ENCODE measurements around the gene TFR2. TPM values are rescaled to one million over a fixed set of nuclear protein-coding genes. Genes with fewer than 3 reads are reported as not detected.

The TFR2 gene
- total and polyA plus RNA-seq, 9 of the 15 experiments (the other 6 are each of a cell fraction or from before 2014, with no cell fraction given), result 3.8 to 123 (median 51.1) TPM

GRCh38 chr7:100612730-100613390 is 28.5 kb downstream of the TFR2 start:
- Histone ChIP-seq H3K27ac (ENCODE audit: extremely low read depth, low read depth, low read length) (peak overlapping the region; percentile 12; the same call in 2 of the 3 replicates), H3K9me3 (replicated peaks; ENCODE audit: control insufficient read depth, insufficient read depth, low read depth, low read length) (no peaks in the 10 kb centered on the region), H3K27me3 (ENCODE audit: control insufficient read depth in 2 of 2, insufficient read depth in 2 of 2, low read length in 2 of 2) (no peaks in the 10 kb centered on the region), H3K9me1 (ENCODE audit: control insufficient read depth, insufficient read depth, low read length) (no peaks in the 10 kb centered on the region), H3K79me2 (ENCODE audit: control insufficient read depth, insufficient read depth, low read length) (peaks cover 6% of the 10 kb centered on the region; the same call in 2 of the 3 replicates), H2AFZ (ENCODE audit: low read depth, low read length) (peak overlapping the region; percentile 41), H3K4me3 (peak overlapping the region; percentile 52), H3K9ac (ENCODE audit: insufficient read depth in 1 of 2, low read depth in 2 of 2, low read length in 2 of 2) (peak overlapping the region; percentile 63 to 95), H3K4me1 (replicated peaks in 1 of 2; ENCODE audit: control insufficient read depth in 2 of 2, insufficient read depth in 2 of 2, low read length in 2 of 2) (peaks cover 19 to 28% of the 10 kb centered on the region in 2 experiments; a peak in 4 of 5 replicates), H3K4me2 (ENCODE audit: insufficient read depth, low read length) (peak overlapping the region; percentile 81), H4K20me1 (replicated peaks; ENCODE audit: control insufficient read depth, insufficient read depth, low read length) (no peaks in the 10 kb centered on the region), H3K36me3 (ENCODE audit: control insufficient read depth, insufficient read depth, low read length) (peaks cover 3% of the 10 kb centered on the region; the same call in 1 of the 3 replicates)
- ATAC-seq (peak; percentile 35), DNase-seq (ENCODE audit: extremely low read depth in 1 of 4, low spot score in 3 of 4) (peak in 3 of 4 experiments; percentile 45 to 64 (median 63)), FAIRE-seq (no peak)
- BruUV-seq (replicated peaks), result TSS peak; percentile 78
- intact Hi-C loops (cut with micrococcal nuclease), result loop anchor here (1.0 to 2.0 kb wide), 2 partner anchors 60 to 78 kb away; partner anchors contain the start of gene GNB2
- ChIA-PET CTCF (ENCODE audit: low intra/inter-chr PET ratio) (interaction anchor here (0.6 kb wide), 3 partner anchors 68 to 382 kb away, joined by 3 to 5 read pairs (median 3); no protein-coding TSS in a partner anchor), POLR2A (interaction anchor here (0.6 to 5.9 kb wide), 18 partner anchors 10 to 184 kb away, joined by 3 to 54 read pairs (median 5); partner anchors contain the start of genes AGFG2, FBXO24, LRCH4 and PCOLCE)
- in situ Hi-C loops (cut with MboI), result no loop called here
- WGBS (ENCODE audit: insufficient coverage, low coverage, missing lambda C conversion rate), result 6% methylated on average over 26 of the region's 29 CpGs
- TF ChIP-seq CTCF (IDR thresholded peaks at IDR 0.05 in 2 of 3, conservative IDR thresholded peaks at IDR 0.05 in 1 of 3; ENCODE audit: insufficient read depth in 2 of 3, low read depth in 1 of 3, low read length in 3 of 3) (peak; percentile 51 to 55 (median 53); a peak in 5 of 6 replicates), MYC (IDR thresholded peaks at IDR 0.05; ENCODE audit: low read depth, low read length) (no peak), MYC (CRISPR knock-in tag; IDR thresholded peaks at IDR 0.05; ENCODE audit: borderline replicate concordance, low read depth) (0 out of 2 replicates have a peak, but pooled peaks have one; percentile 50), MAZ (CRISPR knock-in tag; conservative IDR thresholded peaks at IDR 0.05 in 1 of 2, IDR thresholded peaks at IDR 0.05 in 1 of 2) (0 out of 4 replicates have a peak, but pooled peaks of 1 of the 2 experiments have one; percentile 32), AFF4 (CRISPR knock-in tag; IDR thresholded peaks at IDR 0.05) (no peak), MYNN (IDR thresholded peaks at IDR 0.05) (no peak), MYNN (CRISPR knock-in tag; IDR thresholded peaks at IDR 0.05) (no peak), ZNF175 (CRISPR knock-in tag; IDR thresholded peaks at IDR 0.05; ENCODE audit: low read depth) (no peak)

All from K562 (cell line).